Right atrium auricular region (tissue), 2 donors: ENCODE results near the gene CYP46A1. TPM values are rescaled to one million over a fixed set of nuclear protein-coding genes. Genes with fewer than 3 reads are reported as not detected.

Source experiments
- DNase-seq: peaks from one replicate; pipeline ENCODE4 v3.0.0-alpha.2; 2019; ENCODE audit warnings: low spot score
- H3K27ac ChIP-seq, 2 donors: fragments of 200-600 bp; sonication (generic); 1 replicate in 1 of 2; 2 replicates in 1 of 2; pipeline ENCODE4 v1.5.1; 2016 to 2019
- H3K27me3 ChIP-seq, 2 donors: fragments of 200-600 bp; sonication (generic); one replicate each; pipeline versions ENCODE4 v1.5.1 to v1.6.0; 2017 to 2019
- H3K36me3 ChIP-seq: fragments of 200-600 bp; sonication (generic); one replicate; pipeline ENCODE4 v1.5.1; 2016
- H3K4me1 ChIP-seq, 2 donors: fragments of 200-600 bp; sonication (generic); one replicate each; pipeline versions ENCODE4 v1.5.1 to v1.6.0; 2017 to 2019
- H3K4me3 ChIP-seq, 2 donors: fragments of 200-600 bp; sonication (generic); 1 replicate in 1 of 2; 2 replicates in 1 of 2; pipeline ENCODE4 v1.5.1; 2017 to 2019; ENCODE audit warnings: mild to moderate bottlenecking in 1 of 2, moderate library complexity in 1 of 2
- H3K9me3 ChIP-seq, 2 donors: fragments of 200-600 bp; sonication (generic); one replicate each; pipeline ENCODE4 v1.5.1; 2019
- total RNA-seq, 2 donors: library from RNA; depleted of rRNA; stranded (reverse); fragments of >200 nt; gene quantifications; one replicate each; pipeline ENCODE4 v1.1.0, GENCODE V29; 2016
- TF ChIP-seq, protein P1 (sequence below), 2 donors: fragments of 200-600 bp; sonication (generic); IDR thresholded peaks; one replicate each; pipeline ENCODE4 v1.5.1; 2019; ENCODE audit warnings: antibody characterized with exemption in 2 of 2

The CYP46A1 gene
- total RNA-seq, 2 donors from 2014 or later, result 1.4 to 6.9 TPM

DNA sequence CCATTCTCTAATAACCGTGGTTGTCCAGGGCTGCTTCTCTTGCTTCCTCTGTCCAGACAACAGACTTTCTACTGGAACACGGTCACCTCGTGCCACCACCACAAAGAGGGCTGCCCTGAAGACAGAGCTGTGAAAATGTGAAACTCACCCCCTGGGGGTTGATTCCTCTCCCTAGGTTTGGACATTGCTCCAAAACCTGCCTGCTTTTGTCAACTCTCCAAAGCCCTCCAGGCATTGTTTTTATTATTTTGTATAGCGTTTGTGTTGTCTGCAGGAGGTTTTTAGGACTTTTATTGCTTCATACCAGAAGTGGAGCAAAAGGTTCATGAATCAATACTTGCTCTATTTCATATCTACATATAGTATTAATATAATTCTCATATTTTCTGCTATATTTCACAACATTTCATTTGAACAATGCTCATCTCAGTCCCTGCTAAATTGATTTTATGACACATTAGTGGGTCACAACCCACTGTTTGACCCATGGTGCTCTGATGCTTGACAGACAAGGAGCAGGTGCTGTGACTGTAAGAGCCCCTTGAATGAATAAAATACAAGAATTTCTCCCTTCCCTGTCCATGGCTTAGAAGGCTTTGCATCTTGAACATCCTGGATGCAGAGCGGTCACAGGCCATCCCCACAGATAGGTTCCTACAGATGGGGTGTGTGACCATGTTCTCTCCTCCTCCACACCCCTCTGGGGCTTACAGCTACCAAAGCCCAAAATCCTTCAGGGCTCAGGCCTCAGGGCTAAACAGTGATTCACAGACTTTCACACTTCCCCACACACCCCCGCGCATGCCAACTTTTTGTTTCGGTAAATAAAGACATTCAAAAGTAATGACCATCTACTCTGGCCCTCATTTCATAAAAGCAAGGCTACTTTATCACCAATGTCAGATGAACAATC is 88.5 kb downstream of the CYP46A1 start:
- Histone ChIP-seq H3K4me1 (peaks cover 0 to 22% of the 10 kb centered on the region in 2 donors), H3K4me3 (no peak overlapping the region), H3K27ac (no peak overlapping the region), H3K9me3 (no peaks in the 10 kb centered on the region), H3K27me3 (no peaks in the 10 kb centered on the region), H3K36me3 (no peaks in the 10 kb centered on the region)
- DNase-seq, result no peak
- TF ChIP-seq, protein P1, sequence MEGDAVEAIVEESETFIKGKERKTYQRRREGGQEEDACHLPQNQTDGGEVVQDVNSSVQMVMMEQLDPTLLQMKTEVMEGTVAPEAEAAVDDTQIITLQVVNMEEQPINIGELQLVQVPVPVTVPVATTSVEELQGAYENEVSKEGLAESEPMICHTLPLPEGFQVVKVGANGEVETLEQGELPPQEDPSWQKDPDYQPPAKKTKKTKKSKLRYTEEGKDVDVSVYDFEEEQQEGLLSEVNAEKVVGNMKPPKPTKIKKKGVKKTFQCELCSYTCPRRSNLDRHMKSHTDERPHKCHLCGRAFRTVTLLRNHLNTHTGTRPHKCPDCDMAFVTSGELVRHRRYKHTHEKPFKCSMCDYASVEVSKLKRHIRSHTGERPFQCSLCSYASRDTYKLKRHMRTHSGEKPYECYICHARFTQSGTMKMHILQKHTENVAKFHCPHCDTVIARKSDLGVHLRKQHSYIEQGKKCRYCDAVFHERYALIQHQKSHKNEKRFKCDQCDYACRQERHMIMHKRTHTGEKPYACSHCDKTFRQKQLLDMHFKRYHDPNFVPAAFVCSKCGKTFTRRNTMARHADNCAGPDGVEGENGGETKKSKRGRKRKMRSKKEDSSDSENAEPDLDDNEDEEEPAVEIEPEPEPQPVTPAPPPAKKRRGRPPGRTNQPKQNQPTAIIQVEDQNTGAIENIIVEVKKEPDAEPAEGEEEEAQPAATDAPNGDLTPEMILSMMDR (IDR thresholded peaks at IDR 0.05), result no peak

DNA sequence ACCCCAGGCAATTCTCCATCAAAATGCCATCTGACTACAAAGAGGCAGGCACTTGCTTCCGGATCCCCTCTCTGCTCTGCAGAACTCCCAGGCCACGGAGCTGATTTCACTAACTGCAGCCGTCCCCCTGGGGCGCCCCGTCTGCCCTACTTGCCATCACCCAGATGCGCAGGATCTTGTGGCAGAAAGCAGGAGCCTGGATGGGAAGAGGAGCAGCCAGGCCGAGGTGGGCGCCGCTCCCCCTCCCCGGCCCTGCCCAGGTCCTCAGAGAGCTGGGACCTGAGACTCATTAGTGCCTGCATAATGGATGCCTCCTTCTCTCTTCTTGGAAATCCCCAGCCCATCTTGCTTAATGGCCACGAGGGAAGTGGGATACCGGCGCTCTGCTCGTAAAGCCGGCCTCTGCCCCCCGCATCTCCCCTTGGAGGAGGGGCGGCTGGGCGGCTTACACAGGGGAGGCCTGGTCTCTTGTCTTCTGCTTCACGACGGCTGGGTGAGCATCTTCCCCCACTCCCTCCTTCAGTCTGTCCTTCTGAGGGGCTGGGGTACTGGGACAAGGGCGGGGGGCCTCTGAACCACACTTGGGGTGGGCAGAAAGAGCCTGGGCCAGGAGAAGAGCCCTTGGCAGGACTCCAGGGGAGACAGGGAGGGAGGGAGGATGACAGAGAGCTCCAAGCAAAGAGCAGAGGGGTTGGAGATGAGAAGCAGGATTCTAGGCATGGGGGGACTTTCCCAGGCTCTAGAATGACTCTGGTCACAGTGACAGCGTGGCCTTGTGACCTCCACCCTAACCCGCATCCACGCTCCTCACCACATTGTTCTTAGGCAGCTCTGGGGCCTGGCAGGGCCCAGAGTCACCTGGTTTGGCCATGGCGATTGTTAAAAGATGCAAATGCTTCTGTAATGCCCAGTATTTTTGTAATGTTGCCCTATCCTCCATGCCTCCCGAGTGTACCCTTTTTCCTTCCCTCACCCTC is 89.7 kb downstream of the CYP46A1 start:
- Histone ChIP-seq H3K36me3 (no peaks in the 10 kb centered on the region), H3K27me3 (no peaks in the 10 kb centered on the region), H3K27ac (no peak overlapping the region), H3K4me1 (peaks cover 0 to 11% of the 10 kb centered on the region in 2 donors), H3K9me3 (peaks cover 0 to 6% of the 10 kb centered on the region in 2 donors), H3K4me3 (no peak overlapping the region)
- TF ChIP-seq, protein P1 (IDR thresholded peaks at IDR 0.05), result no peak
- no peak for DNase-seq

DNA sequence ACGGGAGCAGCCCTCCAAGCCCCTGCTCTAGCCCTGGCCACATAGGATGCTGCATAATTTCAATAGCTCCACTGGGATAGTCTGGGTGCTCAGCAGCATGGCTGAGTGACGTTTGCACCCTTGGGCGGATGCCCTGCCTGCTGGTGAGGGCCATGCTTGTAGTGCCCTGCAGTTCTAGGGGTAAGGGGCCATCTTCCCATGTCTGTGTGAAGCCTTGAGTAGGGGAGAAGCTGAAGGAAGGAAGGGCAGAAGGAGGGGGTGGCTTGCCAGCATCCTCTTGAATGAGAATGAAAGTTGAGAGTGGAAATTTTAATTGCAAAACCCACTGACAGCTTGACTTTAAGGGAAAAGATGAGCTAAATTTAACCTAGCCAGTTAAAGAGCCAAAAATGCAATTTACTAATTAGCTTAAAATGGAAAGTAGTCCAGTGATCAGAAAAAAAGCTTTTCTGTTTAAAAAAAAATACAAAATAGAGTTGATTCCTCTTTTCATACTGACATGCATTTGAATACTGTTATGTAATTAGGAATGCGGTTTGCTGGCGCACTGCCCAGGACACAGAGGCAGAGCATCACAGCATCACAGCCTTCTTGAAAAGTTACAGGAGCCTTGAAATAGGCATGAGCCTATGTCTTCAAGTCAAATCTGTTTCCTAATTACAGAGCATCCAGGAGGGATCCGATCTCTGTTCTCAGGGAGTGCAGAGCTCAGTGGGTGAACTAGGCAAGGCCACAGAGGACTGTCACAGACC is 90.6 kb downstream of the CYP46A1 start:
- H3K4me1 ChIP-seq, result peaks cover 0 to 11% of the 10 kb centered on the region in 2 donors
- no peaks in the 10 kb centered on the region for H3K27me3 ChIP-seq
- no peak overlapping the region for H3K4me3 ChIP-seq
- H3K9me3 ChIP-seq, result peaks cover 0 to 15% of the 10 kb centered on the region in 2 donors
- no peak overlapping the region for H3K27ac ChIP-seq
- TF ChIP-seq, protein P1 (IDR thresholded peaks at IDR 0.05), result no peak
- peak; percentile 63 for DNase-seq
- no peaks in the 10 kb centered on the region for H3K36me3 ChIP-seq

DNA sequence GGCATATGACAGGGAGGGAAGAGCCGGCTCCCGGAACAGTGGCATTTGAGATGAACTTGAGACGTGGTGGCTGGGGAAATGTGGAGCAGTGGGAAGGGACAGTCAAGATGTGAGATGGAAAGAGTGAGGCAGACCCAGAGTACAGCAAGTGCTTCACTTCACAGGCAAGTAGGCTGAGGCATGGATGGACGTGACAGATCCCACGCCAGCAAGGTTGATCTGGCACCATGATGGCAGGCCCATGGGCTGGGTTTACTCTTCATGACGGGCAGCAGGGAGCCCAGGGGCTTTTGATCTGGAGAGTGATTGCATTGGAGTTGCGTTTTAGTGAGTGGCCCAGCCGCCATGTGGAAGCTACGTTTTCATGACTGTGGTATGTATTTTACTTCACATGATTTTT is 91.3 kb downstream of the CYP46A1 start:
- TF ChIP-seq, protein P1 (IDR thresholded peaks at IDR 0.05), result no peak
- Histone ChIP-seq H3K27me3 (no peaks in the 10 kb centered on the region), H3K9me3 (peaks cover 0 to 21% of the 10 kb centered on the region in 2 donors), H3K27ac (no peak overlapping the region), H3K4me3 (no peak overlapping the region), H3K4me1 (peaks cover 0 to 11% of the 10 kb centered on the region in 2 donors), H3K36me3 (no peaks in the 10 kb centered on the region)
- DNase-seq, result peak; percentile 43

Other genes with a start within 250 kb of the CYP46A1 start
- 100 to 1,000 TPM in 1 of 2 donors, 10 to 100 TPM in 1; 84.2 to 114 TPM for gene SETD3, start 203.4 kb upstream of the CYP46A1 start, total RNA-seq
- gene CCNK, start 202.9 kb upstream of the CYP46A1 start, total RNA-seq, result 10 to 100 TPM; 13.9 to 17.1 TPM
- gene CCDC85C, start 80.1 kb upstream of the CYP46A1 start, total RNA-seq, result 10 to 100 TPM; 17.1 to 17.7 TPM
- 1 to 10 TPM; 1.8 to 2.4 TPM for gene HHIPL1, start 39.2 kb upstream of the CYP46A1 start, total RNA-seq
- 10 to 100 TPM; 28.3 to 30.2 TPM for gene EML1, start 109.1 kb downstream of the CYP46A1 start, total RNA-seq